ENCODE data around the gene KLF14. TPM values are rescaled to one million over a fixed set of nuclear protein-coding genes. Genes with fewer than 3 reads are reported as not detected.
"Not testable (repeated sequence)": the region's sequence is repeated elsewhere in the genome, so short reads cannot be mapped to it uniquely, and the experiment has no call there.

KLF14 gene
- not detected in 2 replicates for total RNA-seq (2014; rRNA removed; shearing (Covaris generic))
- not detected in 2 replicates for total RNA-seq (2022)
- Bru-seq, nascent RNA = not detected
- not detected for BruChase-seq, experiment 1, labeled RNA remaining after a 6-hour chase
- BruChase-seq, experiment 2, labeled RNA remaining after a 2-hour chase = not detected
- long read RNA-seq = 0 reads

- POLR2A ChIA-PET = no interaction called here
Measured at GRCh38 chr7:130733931-130734814, at the start of gene KLF14. Gene KLF14, minus strand, starts transcription at chr7:130734207. Its CDS starts 174 bp downstream, at chr7:130734033.

GRCh38 chr7:130781346-130781745, 47.3 kb upstream of the KLF14 start:
- Histone ChIP-seq H3K9me3 (ENCODE audit: low read length) (no peaks in the 10 kb centered on the region), H3K36me3 (ENCODE audit: insufficient read depth, low read length) (no peaks in the 10 kb centered on the region), H4K20me1 (ENCODE audit: insufficient read depth, low read length) (no peaks in the 10 kb centered on the region), H3K4me1 (ENCODE audit: insufficient read depth, low read length, poor library complexity, severe bottlenecking) (no peaks in the 10 kb centered on the region), H3K4me3 (ENCODE audit: low read depth, low read length, poor library complexity, severe bottlenecking) (no peak overlapping the region), H3K9me2 (ENCODE audit: insufficient read depth, low read length) (no peaks in the 10 kb centered on the region), H3K79me2 (ENCODE audit: insufficient read depth, low read depth, low read length) (no peaks in the 10 kb centered on the region), H3K27ac (ENCODE audit: low read depth, low read length, poor library complexity, severe bottlenecking) (no peak overlapping the region), H3K4me2 (ENCODE audit: low read length) (no peak overlapping the region), H2AFZ (ENCODE audit: low read length) (no peak overlapping the region)
- no TSS peak for BruUV-seq (replicated peaks)
- intact Hi-C loops (cut with micrococcal nuclease; ENCODE audit: unreplicated experiment) = no loop called here
- ChIA-PET CTCF (ENCODE audit: unreplicated experiment) (no interaction called here), POLR2A (no interaction called here)
- no peak for TF ChIP-seq EZH2phosphoT487 (IDR thresholded peaks at IDR 0.05; ENCODE audit: borderline replicate concordance, low read depth, low read length)
- no peak for TF ChIP-seq CTCF (conservative IDR thresholded peaks at IDR 0.05; ENCODE audit: low read length)
- DNase-seq (ENCODE audit: low spot score) = no peak

More at GRCh38 chr7:130733931-130734814, at the start of gene KLF14:
- DNase-seq (ENCODE audit: low spot score) = no peak
- intact Hi-C loops (cut with micrococcal nuclease; ENCODE audit: unreplicated experiment) = no loop called here
- CTCF ChIA-PET (ENCODE audit: unreplicated experiment) = no interaction called here
- Histone ChIP-seq H4K20me1 (ENCODE audit: insufficient read depth, low read length) (no peaks in the 10 kb centered on the region; the same call in 1 of the 2 replicates), H3K36me3 (ENCODE audit: insufficient read depth, low read length) (no peaks in the 10 kb centered on the region), H3K4me2 (ENCODE audit: low read length) (peak within 1 kb of the TSS; percentile 86), H3K27ac (ENCODE audit: low read depth, low read length, poor library complexity, severe bottlenecking) (no peak within 1 kb of the TSS), H3K4me1 (ENCODE audit: insufficient read depth, low read length, poor library complexity, severe bottlenecking) (no peaks in the 10 kb centered on the region), H3K79me2 (ENCODE audit: insufficient read depth, low read depth, low read length) (no peaks in the 10 kb centered on the region), H3K9me2 (ENCODE audit: insufficient read depth, low read length) (no peaks in the 10 kb centered on the region), H2AFZ (ENCODE audit: low read length) (peak within 1 kb of the TSS; percentile 42; the same call in 1 of the 2 replicates), H3K9me3 (ENCODE audit: low read length) (no peaks in the 10 kb centered on the region), H3K4me3 (ENCODE audit: low read depth, low read length, poor library complexity, severe bottlenecking) (peak within 1 kb of the TSS; percentile 62)
- TF ChIP-seq CTCF (conservative IDR thresholded peaks at IDR 0.05; ENCODE audit: low read length) = no peak
- TF ChIP-seq EZH2phosphoT487 (IDR thresholded peaks at IDR 0.05; ENCODE audit: borderline replicate concordance, low read depth, low read length) = peak; percentile 96; the same call in 1 of the 2 replicates
- BruUV-seq (replicated peaks) = no TSS peak

- Histone ChIP-seq H3K9me3 (ENCODE audit: low read length) (no peaks in the 10 kb centered on the region), H3K4me2 (ENCODE audit: low read length) (no peak overlapping the region), H3K36me3 (ENCODE audit: insufficient read depth, low read length) (no peaks in the 10 kb centered on the region), H2AFZ (ENCODE audit: low read length) (no peak overlapping the region), H3K4me3 (ENCODE audit: low read depth, low read length, poor library complexity, severe bottlenecking) (no peak overlapping the region), H3K4me1 (ENCODE audit: insufficient read depth, low read length, poor library complexity, severe bottlenecking) (no peaks in the 10 kb centered on the region), H3K9me2 (ENCODE audit: insufficient read depth, low read length) (no peaks in the 10 kb centered on the region), H4K20me1 (ENCODE audit: insufficient read depth, low read length) (no peaks in the 10 kb centered on the region), H3K79me2 (ENCODE audit: insufficient read depth, low read depth, low read length) (no peaks in the 10 kb centered on the region), H3K27ac (ENCODE audit: low read depth, low read length, poor library complexity, severe bottlenecking) (no peak overlapping the region)
- CTCF ChIA-PET (ENCODE audit: unreplicated experiment) = no interaction called here
- BruUV-seq (replicated peaks) = no TSS peak
- TF ChIP-seq EZH2phosphoT487 (IDR thresholded peaks at IDR 0.05; ENCODE audit: borderline replicate concordance, low read depth, low read length) = no peak
- no peak for TF ChIP-seq CTCF (conservative IDR thresholded peaks at IDR 0.05; ENCODE audit: low read length)
- intact Hi-C loops (cut with micrococcal nuclease; ENCODE audit: unreplicated experiment) = no loop called here
- DNase-seq (ENCODE audit: low spot score) = no peak
- POLR2A ChIA-PET = no interaction called here
Measured at GRCh38 chr7:130777426-130777825, 43.4 kb upstream of the KLF14 start.

- CTCF ChIA-PET (ENCODE audit: unreplicated experiment); H2AFZ ChIP-seq (ENCODE audit: low read length); H4K20me1 ChIP-seq (ENCODE audit: insufficient read depth, low read length); H3K4me1 ChIP-seq (ENCODE audit: insufficient read depth, low read length, poor library complexity, severe bottlenecking); H3K4me2 ChIP-seq (ENCODE audit: low read length); H3K9me2 ChIP-seq (ENCODE audit: insufficient read depth, low read length); intact Hi-C loops (cut with micrococcal nuclease; ENCODE audit: unreplicated experiment); H3K79me2 ChIP-seq (ENCODE audit: insufficient read depth, low read depth, low read length); DNase-seq (ENCODE audit: low spot score); BruUV-seq (replicated peaks); H3K4me3 ChIP-seq (ENCODE audit: low read depth, low read length, poor library complexity, severe bottlenecking); H3K9me3 ChIP-seq (ENCODE audit: low read length); H3K27ac ChIP-seq (ENCODE audit: low read depth, low read length, poor library complexity, severe bottlenecking); H3K36me3 ChIP-seq (ENCODE audit: insufficient read depth, low read length): not testable (repeated sequence)
- POLR2A ChIA-PET = interaction anchor here (0.6 to 0.7 kb wide), 2 partner anchors 31 to 127 kb away, joined by 3 to 4 read pairs; no protein-coding TSS in a partner anchor
Measured at GRCh38 chr7:130772456-130772855, 38.4 kb upstream of the KLF14 start.
